Measurements from ENCODE around the gene RPS27L. TPM values are rescaled to one million over a fixed set of nuclear protein-coding genes. Genes with fewer than 3 reads are reported as not detected.

Gene RPS27L
- polyA plus RNA-seq, 4 donors, result 146 to 612 (median 367) TPM

DNA sequence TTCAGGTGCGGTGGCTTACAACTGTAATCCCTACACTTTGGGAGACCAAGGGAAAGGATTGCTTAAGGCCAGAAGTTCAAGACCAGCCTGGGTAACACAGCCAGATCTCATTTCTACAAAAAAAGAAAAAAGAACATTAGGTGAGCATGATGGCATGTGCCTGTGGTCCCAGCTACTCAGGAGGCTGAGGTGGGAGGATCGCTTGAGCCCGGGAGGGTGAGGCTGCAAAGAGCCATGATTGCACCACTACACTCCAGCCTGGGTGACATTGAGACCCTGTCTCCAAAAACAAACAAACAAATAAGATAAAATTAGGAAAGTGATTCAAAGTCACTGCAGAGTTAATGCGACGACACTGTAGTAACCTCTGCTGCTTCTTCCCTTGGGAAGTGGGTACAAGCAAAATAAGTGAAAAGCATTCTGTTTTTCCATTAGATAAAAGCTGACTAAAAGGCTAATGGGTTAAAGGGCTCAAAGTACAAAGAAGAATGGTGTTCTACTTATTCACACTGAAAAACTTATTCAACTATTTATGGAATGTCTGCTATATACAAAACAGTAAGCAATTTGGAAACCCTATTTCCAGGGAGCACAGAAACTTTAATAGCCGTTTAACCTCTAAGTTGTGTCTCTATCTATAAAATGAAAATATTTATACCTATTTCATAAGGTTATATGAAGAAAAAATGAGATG lies 8.0 kb upstream of the RPS27L start:
- H3K4me1 ChIP-seq (ENCODE audit: control insufficient read depth in 3 of 3, insufficient read depth in 2 of 3, low read depth in 1 of 3, low read length in 2 of 3), result no peaks in the 10 kb centered on the region
- no peak overlapping the region for H3K4me3 ChIP-seq (ENCODE audit: low read depth in 1 of 3, low read length in 3 of 3)
- no peaks in the 10 kb centered on the region for H3K9me3 ChIP-seq (ENCODE audit: control insufficient read depth in 2 of 2, insufficient read depth in 1 of 2, low read depth in 1 of 2, low read length in 1 of 2)
- no peak overlapping the region for H3K27ac ChIP-seq (ENCODE audit: low read depth in 1 of 3, low read length in 2 of 3)
- H3K36me3 ChIP-seq (ENCODE audit: control insufficient read depth in 3 of 3, insufficient read depth in 2 of 3, low read depth in 1 of 3, low read length in 3 of 3), result peaks cover 0 to 2% (median 0%) of the 10 kb centered on the region in 3 donors
- FAIRE-seq (no peak), DNase-seq (no peak)
- H3K27me3 ChIP-seq (ENCODE audit: control insufficient read depth in 3 of 3, insufficient read depth in 3 of 3, low read length in 3 of 3), result no peaks in the 10 kb centered on the region
- WGBS, 3 donors, result 87 to 95% (median 90%) methylated on average over 6 of the region's 6 CpGs

DNA sequence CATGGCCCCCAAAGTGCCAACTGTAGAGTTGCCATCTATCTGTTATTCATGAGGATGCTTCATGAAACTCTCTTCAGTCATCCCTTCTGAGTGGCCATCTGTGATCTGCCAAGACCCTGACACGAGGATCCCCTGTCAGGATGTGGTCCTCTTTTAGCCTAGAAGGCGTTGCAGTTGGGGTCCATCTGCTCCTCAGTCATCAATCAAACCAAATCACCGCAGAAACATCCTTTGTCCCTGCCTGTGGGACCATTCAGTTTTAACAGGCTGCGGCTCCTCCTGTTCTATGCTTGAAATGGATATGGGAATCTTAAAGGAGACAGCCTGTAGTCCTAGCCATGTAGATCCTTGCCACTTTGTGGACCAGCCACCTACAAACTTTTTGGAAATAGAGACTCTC lies 5.9 kb upstream of the RPS27L start:
- Histone ChIP-seq H3K27me3 (ENCODE audit: control insufficient read depth in 3 of 3, insufficient read depth in 3 of 3, low read length in 3 of 3) (no peaks in the 10 kb centered on the region), H3K4me1 (ENCODE audit: control insufficient read depth in 3 of 3, insufficient read depth in 2 of 3, low read depth in 1 of 3, low read length in 2 of 3) (no peaks in the 10 kb centered on the region), H3K27ac (ENCODE audit: low read depth in 1 of 3, low read length in 2 of 3) (no peak overlapping the region), H3K4me3 (ENCODE audit: low read depth in 1 of 3, low read length in 3 of 3) (no peak overlapping the region), H3K9me3 (ENCODE audit: control insufficient read depth in 2 of 2, insufficient read depth in 1 of 2, low read depth in 1 of 2, low read length in 1 of 2) (no peaks in the 10 kb centered on the region), H3K36me3 (ENCODE audit: control insufficient read depth in 3 of 3, insufficient read depth in 2 of 3, low read depth in 1 of 3, low read length in 3 of 3) (peaks cover 0 to 2% (median 0%) of the 10 kb centered on the region in 3 donors)
- FAIRE-seq (no peak), DNase-seq (no peak)
- 83 to 90% (median 87%) methylated on average over 4 of the region's 4 CpGs for WGBS, 3 donors

DNA sequence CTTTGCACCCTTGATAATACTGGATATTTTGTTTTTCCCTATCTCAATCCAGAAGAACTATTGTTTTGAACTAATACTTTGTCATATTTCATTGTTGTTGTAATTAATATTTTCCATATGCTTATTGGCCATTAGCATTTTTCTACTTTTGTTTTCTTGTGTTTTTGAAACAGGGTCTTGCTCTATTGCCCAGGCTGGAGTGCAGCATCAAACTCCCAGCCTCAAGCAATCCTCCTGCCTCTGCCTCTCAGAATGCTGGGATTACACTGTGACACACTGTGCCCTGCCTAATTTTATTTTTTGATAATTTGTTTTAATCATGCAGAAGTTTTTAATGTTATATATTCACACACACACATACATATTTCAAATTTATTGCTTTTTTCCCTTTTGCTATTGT lies 3.4 kb upstream of the RPS27L start:
- FAIRE-seq (no peak), DNase-seq (no peak)
- Histone ChIP-seq H3K4me3 (ENCODE audit: low read depth in 1 of 3, low read length in 3 of 3) (no peak overlapping the region), H3K27me3 (ENCODE audit: control insufficient read depth in 3 of 3, insufficient read depth in 3 of 3, low read length in 3 of 3) (no peaks in the 10 kb centered on the region), H3K4me1 (ENCODE audit: control insufficient read depth in 3 of 3, insufficient read depth in 2 of 3, low read depth in 1 of 3, low read length in 2 of 3) (no peaks in the 10 kb centered on the region), H3K9me3 (ENCODE audit: control insufficient read depth in 2 of 2, insufficient read depth in 1 of 2, low read depth in 1 of 2, low read length in 1 of 2) (no peaks in the 10 kb centered on the region), H3K36me3 (ENCODE audit: control insufficient read depth in 3 of 3, insufficient read depth in 2 of 3, low read depth in 1 of 3, low read length in 3 of 3) (peaks cover 0 to 2% (median 0%) of the 10 kb centered on the region in 3 donors), H3K27ac (ENCODE audit: low read depth in 1 of 3, low read length in 2 of 3) (no peak overlapping the region)

DNA sequence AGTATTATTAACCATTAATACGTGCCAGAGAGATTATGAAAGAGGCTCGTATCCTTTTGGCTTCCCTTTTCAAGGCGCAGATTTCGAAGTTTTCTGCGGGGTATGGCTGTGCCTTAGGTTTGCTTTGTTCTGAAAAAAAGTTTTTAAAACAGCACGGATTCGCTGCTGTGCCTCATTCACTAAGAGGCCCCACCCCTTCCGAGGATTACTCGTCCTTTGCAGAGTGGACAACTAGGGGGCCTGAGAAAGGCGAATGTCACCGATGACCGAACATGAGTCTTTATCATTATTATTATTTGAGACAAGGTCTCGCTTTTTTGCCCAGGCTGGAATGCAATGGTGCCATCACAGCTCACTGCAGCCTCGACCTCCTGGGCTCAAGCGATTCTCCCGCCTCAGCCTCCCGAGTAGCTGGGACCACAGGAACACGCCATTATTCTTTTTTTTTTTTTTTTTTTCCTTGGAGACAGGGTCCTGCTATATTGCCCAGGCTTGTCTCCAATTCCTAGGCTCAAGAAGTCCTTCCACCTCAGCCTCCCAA lies 684 bp upstream of the RPS27L start:
- Histone ChIP-seq H3K9me3 (ENCODE audit: control insufficient read depth in 2 of 2, insufficient read depth in 1 of 2, low read depth in 1 of 2, low read length in 1 of 2) (no peaks in the 10 kb centered on the region), H3K27me3 (ENCODE audit: control insufficient read depth in 3 of 3, insufficient read depth in 3 of 3, low read length in 3 of 3) (no peaks in the 10 kb centered on the region), H3K4me1 (ENCODE audit: control insufficient read depth in 3 of 3, insufficient read depth in 2 of 3, low read depth in 1 of 3, low read length in 2 of 3) (peaks cover 0 to 2% (median 0%) of the 10 kb centered on the region in 3 donors), H3K27ac (ENCODE audit: low read depth in 1 of 3, low read length in 2 of 3) (peak overlapping the region; percentile 92 to 99 (median 97)), H3K4me3 (ENCODE audit: low read depth in 1 of 3, low read length in 3 of 3) (peak overlapping the region; percentile 75 to 95 (median 94)), H3K36me3 (ENCODE audit: control insufficient read depth in 3 of 3, insufficient read depth in 2 of 3, low read depth in 1 of 3, low read length in 3 of 3) (peaks cover under 1 to 6% (median 2%) of the 10 kb centered on the region in 3 donors)
- FAIRE-seq, result no peak
- 5 to 12% (median 7%) methylated on average over 18 of the region's 18 CpGs for WGBS, 3 donors
- peak; percentile 44 to 77 for DNase-seq

DNA sequence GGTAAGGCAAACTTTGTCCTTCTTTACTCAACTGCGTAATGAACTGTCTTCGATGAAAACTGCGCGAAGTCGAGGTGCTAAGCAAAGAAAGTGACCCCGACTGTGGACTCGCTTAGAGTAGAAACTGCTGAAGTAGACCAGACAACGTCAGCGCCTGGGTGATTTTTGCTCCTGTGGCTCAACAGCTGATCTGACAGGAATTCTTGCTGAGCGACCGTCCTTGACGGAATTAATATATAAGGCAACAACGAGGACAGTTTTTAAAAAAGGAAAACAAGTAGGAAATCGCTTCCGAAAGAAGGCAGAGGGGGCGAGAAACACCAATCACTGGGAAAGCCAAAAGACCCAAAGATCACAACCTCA lies 541 bp downstream of the RPS27L start:
- WGBS, 3 donors, result 0 to 1% (median 1%) methylated on average over 16 of the region's 16 CpGs
- Histone ChIP-seq H3K27ac (ENCODE audit: low read depth in 1 of 3, low read length in 2 of 3) (peak overlapping the region; percentile 92 to 99 (median 97)), H3K36me3 (ENCODE audit: control insufficient read depth in 3 of 3, insufficient read depth in 2 of 3, low read depth in 1 of 3, low read length in 3 of 3) (peaks cover 3 to 13% (median 7%) of the 10 kb centered on the region in 3 donors), H3K4me1 (ENCODE audit: control insufficient read depth in 3 of 3, insufficient read depth in 2 of 3, low read depth in 1 of 3, low read length in 2 of 3) (peaks cover 0 to 2% (median 0%) of the 10 kb centered on the region in 3 donors), H3K4me3 (ENCODE audit: low read depth in 1 of 3, low read length in 3 of 3) (peak overlapping the region; percentile 75 to 95 (median 94)), H3K27me3 (ENCODE audit: control insufficient read depth in 3 of 3, insufficient read depth in 3 of 3, low read length in 3 of 3) (no peaks in the 10 kb centered on the region), H3K9me3 (ENCODE audit: control insufficient read depth in 2 of 2, insufficient read depth in 1 of 2, low read depth in 1 of 2, low read length in 1 of 2) (no peaks in the 10 kb centered on the region)
- FAIRE-seq (no peak), DNase-seq (peak; percentile 77 to 81)

DNA sequence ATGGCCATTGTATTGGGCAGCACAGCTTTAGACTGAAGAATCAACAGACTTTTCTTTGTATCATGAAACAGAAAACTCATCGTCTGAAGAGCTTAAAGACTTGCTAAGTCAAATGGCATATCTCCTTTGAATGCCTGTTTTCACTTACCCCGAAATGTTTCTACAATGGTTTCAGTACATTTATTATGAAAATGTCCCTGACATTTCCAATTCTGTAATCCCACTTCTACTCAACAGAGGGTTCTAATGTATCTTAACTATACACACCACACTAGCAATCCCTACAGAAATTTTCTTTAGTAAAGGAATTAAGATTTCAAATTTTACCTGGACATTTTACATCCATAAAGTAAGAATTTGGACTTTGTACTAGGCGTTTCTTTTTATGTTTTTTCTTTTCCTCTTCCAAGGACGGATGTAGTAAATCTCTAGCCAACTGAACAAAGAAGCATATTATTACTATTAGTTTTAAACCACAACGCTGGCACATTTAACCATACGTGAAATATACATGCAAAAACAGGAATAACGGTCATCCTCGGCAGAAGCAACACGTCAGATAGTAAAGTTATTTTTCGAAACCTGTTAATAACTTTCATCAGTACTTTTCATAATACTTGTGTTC lies 1.1 kb downstream of the RPS27L start:
- no peak for FAIRE-seq

DNA sequence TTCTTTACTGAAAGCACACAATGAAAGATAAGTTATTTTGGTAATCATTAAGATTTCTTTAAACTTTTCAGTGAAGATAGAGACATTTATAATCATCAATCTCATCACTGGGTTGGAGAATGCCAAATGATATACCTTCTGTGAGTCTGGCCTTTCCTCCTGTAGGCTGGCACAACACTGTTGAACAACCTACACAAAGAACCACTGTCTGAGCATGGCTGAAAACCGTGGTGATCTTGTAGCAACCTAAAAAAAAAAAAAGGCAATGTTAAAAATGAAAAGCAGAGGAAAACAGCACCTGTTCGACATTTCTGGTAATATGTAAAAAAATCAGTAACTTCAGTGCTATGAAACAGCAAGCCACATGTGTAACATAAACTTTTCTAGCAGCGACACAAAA lies 1.8 kb downstream of the RPS27L start:
- no peaks in the 10 kb centered on the region for H3K9me3 ChIP-seq (ENCODE audit: control insufficient read depth in 2 of 2, insufficient read depth in 1 of 2, low read depth in 1 of 2, low read length in 1 of 2)
- 64 to 70% (median 64%) methylated on average over 3 of the region's 3 CpGs for WGBS, 3 donors
- no peak overlapping the region for H3K27ac ChIP-seq (ENCODE audit: low read depth in 1 of 3, low read length in 2 of 3)
- H3K27me3 ChIP-seq (ENCODE audit: control insufficient read depth in 3 of 3, insufficient read depth in 3 of 3, low read length in 3 of 3), result no peaks in the 10 kb centered on the region
- no peak for DNase-seq
- FAIRE-seq, result no peak
- H3K4me3 ChIP-seq (ENCODE audit: low read depth in 1 of 3, low read length in 3 of 3), result peak overlapping the region in 1 of 3 donors; percentile 95
- peaks cover 0 to 2% (median 0%) of the 10 kb centered on the region in 3 donors for H3K4me1 ChIP-seq (ENCODE audit: control insufficient read depth in 3 of 3, insufficient read depth in 2 of 3, low read depth in 1 of 3, low read length in 2 of 3)
- peaks cover 3 to 15% (median 7%) of the 10 kb centered on the region in 3 donors for H3K36me3 ChIP-seq (ENCODE audit: control insufficient read depth in 3 of 3, insufficient read depth in 2 of 3, low read depth in 1 of 3, low read length in 3 of 3)

More for the DNA sequence above, 1.1 kb downstream of the RPS27L start:
- H3K36me3 ChIP-seq (ENCODE audit: control insufficient read depth in 3 of 3, insufficient read depth in 2 of 3, low read depth in 1 of 3, low read length in 3 of 3), result peaks cover 3 to 13% (median 7%) of the 10 kb centered on the region in 3 donors
- no peaks in the 10 kb centered on the region for H3K9me3 ChIP-seq (ENCODE audit: control insufficient read depth in 2 of 2, insufficient read depth in 1 of 2, low read depth in 1 of 2, low read length in 1 of 2)
- peak overlapping the region; percentile 92 to 99 (median 97) for H3K27ac ChIP-seq (ENCODE audit: low read depth in 1 of 3, low read length in 2 of 3)
- 2 to 5% (median 3%) methylated on average over 10 of the region's 10 CpGs for WGBS, 3 donors
- DNase-seq, result peak in 1 of 2 donors; percentile 58
- peak overlapping the region; percentile 75 to 95 (median 94) for H3K4me3 ChIP-seq (ENCODE audit: low read depth in 1 of 3, low read length in 3 of 3)
- no peaks in the 10 kb centered on the region for H3K27me3 ChIP-seq (ENCODE audit: control insufficient read depth in 3 of 3, insufficient read depth in 3 of 3, low read length in 3 of 3)
- peaks cover 0 to 2% (median 0%) of the 10 kb centered on the region in 3 donors for H3K4me1 ChIP-seq (ENCODE audit: control insufficient read depth in 3 of 3, insufficient read depth in 2 of 3, low read depth in 1 of 3, low read length in 2 of 3)

DNA sequence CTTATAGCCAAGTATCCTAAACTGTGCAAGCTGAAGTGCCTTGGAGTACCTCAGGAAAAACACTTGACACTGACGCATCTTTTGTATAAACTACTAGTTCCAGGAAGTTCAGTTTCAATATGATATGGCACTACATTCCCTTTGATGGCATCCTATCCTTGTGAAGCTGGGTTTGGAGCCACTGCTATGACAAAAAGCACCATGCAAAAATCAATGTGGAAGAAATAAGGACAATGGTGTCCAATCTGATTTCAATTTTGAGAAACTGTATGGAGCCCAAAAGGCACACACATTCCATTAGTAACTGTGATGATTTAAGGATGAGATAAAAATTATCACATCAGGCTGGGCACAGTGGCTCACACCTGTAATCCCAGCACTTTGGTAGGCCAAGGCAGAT lies 5.6 kb downstream of the RPS27L start:
- Histone ChIP-seq H3K4me3 (ENCODE audit: low read depth in 1 of 3, low read length in 3 of 3) (no peak overlapping the region), H3K4me1 (ENCODE audit: control insufficient read depth in 3 of 3, insufficient read depth in 2 of 3, low read depth in 1 of 3, low read length in 2 of 3) (peaks cover 0 to 2% (median 0%) of the 10 kb centered on the region in 3 donors), H3K27ac (ENCODE audit: low read depth in 1 of 3, low read length in 2 of 3) (no peak overlapping the region), H3K36me3 (ENCODE audit: control insufficient read depth in 3 of 3, insufficient read depth in 2 of 3, low read depth in 1 of 3, low read length in 3 of 3) (peaks cover 3 to 30% (median 7%) of the 10 kb centered on the region in 3 donors), H3K27me3 (ENCODE audit: control insufficient read depth in 3 of 3, insufficient read depth in 3 of 3, low read length in 3 of 3) (no peaks in the 10 kb centered on the region), H3K9me3 (ENCODE audit: control insufficient read depth in 2 of 2, insufficient read depth in 1 of 2, low read depth in 1 of 2, low read length in 1 of 2) (no peaks in the 10 kb centered on the region)
- WGBS, 3 donors, result 73 to 100% (median 75%) methylated on average over 1 of the region's 1 CpG
- no peak for DNase-seq
- no peak for FAIRE-seq

All from small intestine (tissue), 7 donors.